Suppressor macrophage treated with lipopolysaccharide for 4 hours (primary cell): ENCODE data around the gene DENND1B.
A peak's percentile ranks its signal among the peaks of the same experiment; 100 is the strongest.
"Not testable (repeated sequence)": the region's sequence is repeated elsewhere in the genome, so short reads cannot be mapped to it uniquely, and the experiment has no call there.

Experiments used
- DNase-seq: peaks from one replicate; pipeline ENCODE4 v3.0.0-alpha.2; 2020

The DENND1B gene

DNA sequence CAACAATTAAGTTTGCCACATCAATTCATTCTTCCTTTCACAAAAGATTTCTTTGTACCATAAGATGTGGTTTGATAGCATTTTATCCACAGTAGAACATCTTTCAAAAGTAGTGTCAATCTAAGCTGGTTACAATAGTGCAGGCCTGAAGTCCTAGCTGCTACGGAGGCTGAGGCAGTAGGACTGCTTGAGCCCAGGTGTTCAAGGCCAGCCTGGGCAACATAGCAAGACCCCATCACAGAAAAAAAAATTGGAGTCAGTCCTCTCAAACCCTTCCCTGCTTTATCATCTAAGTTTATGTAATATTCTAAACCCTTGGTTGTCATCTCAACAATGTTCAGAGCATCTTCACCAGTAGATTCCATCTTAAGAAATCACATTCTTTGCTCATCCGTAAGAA, 31.7 kb downstream of the DENND1B start:
- no peak for DNase-seq

DNA sequence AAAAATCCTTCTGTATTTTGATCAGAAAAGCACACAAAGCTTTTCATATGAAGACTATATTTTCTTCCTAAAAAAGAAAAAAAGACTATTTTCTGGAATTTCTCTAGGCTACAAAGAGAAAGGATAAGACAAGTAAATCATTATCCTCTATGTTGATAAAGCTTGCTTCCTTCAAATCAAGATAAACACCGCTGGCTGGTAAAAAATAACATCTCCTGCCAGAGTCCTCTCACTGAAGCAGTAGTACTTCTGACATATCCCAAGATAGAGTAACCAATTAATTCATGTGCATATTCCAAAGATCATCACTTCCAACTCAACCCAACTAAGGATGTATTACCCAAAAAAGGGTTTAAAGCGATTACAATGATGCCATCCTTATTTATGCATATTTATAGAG, 34.3 kb downstream of the DENND1B start:
- no peak for DNase-seq

DNA sequence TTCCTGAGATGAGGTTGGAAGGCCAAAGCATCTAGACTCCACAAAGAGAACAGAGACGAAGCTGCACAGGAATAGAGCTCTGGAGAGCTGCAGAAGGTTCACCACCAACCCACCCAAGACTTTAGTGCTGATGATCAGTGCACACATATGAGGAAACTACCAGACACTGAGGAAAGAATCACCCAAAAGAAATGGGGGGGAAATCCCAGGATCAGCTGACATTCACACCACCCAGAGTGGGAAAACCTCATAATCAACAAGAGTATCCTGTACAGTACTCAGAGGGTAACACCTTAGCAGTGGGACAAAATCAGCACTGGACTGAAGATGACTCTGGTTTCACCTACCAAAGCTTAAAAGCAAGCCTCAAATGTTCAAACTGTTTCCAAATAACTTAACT, 36.4 kb downstream of the DENND1B start:
- no peak for DNase-seq

DNA sequence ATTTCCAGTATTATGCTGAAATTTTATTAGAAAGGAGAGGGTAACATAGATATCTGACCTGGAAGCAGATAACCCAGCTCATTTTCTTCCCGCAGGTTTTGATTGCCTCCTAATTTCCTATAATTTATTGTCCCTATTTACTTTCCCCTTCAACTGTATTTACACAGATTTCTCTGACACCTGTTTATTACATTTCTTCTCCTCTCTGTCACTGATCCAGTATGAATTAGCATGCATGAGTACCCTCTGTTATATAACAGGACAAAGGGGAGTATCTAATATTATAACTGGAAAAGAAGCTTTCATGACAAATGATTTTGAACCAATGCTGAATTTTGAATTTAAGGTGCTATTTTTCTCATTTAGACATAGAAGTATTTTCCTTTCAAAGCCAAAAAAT, 37.4 kb downstream of the DENND1B start:
- no peak for DNase-seq

DNA sequence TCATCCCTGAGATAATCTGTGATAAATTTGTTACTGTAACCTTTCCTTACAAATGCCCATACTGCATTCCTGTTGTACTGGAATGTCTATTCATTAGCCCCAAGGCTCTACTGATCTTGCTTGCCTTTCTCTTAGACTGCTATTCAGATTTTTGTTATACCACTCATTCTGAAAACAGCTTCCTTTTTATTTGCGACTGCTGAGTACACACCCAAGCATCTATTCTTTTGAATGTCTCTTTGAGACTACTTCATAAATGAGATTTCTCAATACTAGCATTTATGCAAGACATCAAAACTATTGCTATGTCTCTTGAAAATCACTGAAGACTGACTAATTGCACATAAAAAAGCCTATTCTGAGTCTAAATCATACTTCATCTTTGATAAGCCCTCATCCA, 38.6 kb downstream of the DENND1B start:
- peak; percentile 55 for DNase-seq

DNA sequence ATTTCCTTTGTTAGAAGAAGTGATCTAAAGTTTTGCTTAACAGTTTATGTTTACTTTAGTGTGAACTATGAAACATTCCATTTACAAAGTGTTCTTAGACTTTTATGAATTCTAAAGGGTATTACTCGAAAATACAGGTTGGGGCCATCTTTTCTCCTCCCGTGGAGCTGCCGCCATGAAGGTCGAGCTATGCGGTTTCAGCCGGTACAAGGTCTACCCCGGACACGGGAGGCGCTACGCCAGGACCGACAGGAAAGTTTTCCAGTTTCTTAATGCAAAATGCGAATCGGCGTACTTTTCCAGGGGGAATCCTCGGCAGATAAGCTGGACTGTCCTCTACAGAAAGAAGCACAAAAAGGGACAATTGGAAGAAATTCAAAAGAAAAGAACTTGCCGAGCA, 39.8 kb downstream of the DENND1B start:
- no peak for DNase-seq

DNA sequence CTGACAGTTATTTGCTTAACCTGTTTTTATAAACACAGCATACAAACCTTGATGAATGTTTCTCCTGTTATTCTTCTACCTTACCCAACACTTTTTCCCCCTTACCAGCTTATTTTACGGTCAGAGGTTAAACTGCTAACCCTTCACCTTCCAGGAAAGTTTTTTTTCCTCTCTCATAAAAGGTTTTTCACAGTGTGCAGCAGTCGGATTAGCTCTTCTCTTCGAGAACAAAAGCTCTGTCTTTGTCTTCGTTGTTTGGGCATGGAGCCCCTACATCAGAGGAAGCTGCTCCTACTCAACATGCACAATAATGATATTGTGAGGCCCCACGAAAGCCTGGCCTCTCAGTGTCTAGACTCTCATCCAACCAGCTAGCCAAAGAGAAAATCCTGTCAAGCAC, 42.0 kb downstream of the DENND1B start:
- no peak for DNase-seq

DNA sequence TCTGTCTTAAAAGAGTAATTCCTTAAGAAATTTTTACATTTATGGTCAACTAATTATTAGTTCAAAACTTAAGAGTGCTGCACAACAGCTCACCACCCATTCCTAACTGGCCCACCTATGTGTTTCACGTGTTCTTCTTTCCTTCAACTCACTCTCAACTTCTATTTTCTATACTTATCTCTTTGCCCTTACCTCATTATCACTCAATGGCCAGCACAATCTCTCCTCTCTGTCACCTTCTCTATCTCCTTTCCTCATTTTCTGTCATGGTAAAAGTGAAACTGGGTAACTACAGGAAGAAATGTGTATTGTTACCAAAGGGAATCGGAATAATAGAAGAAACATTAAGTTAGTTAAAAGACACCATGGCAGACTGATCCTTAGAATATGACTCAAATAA, 43.1 kb downstream of the DENND1B start:
- no peak for DNase-seq

DNA sequence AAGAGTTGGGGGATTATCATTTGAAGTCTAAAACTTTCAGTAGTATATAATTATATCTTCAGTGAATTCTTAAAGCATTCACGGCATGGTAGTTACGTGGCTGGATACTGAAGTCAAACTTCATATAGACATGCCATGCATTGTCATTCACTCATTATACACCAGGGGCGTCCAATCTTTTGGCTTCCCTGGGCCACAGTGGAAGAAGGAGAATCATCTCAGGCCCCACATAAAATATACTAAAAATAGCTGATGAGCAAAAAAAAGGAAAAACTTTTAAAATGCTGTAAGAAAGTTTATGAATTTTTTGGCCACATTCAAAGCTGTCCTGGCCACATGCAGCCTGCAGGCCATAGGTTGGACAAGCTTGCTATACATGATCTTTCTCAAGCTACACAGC, 43.8 kb downstream of the DENND1B start:
- no peak for DNase-seq

DNA sequence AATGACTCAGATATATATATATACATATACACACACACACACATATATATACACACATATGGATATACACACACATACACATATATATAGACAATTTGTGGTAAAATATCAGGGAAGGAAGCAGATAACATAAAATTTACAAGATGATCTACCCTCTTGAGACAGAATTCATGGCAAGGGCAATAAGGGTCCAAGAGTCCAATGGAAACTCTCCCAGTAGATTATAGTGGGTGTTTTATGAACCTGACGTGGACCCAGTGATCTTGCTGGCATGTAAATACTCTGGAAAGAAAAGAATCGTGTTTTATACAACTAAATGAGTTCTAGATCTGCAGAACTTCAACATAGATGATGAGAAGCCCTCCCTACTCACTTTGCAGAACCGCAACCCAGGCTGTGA, 49.3 kb downstream of the DENND1B start:
- no peak for DNase-seq

DNA sequence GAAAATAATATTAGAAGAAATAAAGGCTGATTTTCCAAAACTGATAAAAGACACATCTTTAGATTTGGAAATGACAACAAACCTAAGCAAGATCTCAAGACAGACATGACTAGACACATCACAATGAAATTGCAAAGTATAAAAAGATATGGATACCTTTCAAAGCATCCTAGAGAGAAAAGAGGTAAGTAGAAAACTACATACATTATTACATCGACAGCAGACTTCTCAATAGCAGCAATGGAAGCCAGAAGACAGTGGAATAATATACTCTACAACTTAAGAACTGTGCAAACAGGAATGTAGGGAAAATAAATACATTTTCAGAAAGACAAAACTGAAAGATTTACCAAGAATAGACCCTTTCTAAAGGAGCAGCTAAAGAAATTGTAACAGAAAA, 50.2 kb downstream of the DENND1B start:
- no peak for DNase-seq

DNA sequence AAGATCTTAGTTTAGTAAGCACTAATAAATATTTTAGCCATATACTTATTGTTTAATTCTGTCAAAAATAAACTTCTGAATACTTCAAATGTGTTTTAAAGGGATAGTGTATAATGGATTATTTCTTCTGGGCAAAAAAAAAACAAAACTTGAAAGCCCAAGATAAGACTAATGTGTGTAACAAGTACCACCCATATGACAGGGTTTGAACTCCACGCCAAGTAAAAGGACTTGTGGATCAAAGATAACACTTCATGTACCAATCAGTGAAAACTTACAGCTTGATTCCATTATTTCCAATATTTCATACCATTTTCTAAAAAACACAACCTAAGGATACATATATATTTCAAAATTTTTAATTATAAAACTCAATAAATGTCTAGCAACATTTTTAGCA, 59.5 kb downstream of the DENND1B start:
- no peak for DNase-seq

DNA sequence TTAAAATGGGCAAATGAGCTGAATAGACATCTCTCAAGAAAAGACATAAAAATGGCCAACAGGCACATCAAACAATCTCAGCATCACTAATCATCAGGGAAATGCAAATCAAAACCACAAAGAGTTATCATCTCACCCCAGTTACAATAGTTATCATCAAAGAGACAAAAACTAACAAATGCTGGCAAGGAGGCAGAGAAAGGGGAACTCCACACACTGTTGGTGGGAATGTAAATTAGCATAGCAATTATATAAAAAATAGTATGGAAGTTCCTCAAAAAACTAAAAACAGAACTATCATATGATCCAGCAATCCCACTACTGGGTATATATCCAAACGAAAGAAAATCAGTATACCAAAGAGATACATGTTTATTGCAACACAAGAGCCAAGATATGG, 68.7 kb downstream of the DENND1B start:
- peak; percentile 63 for DNase-seq

DNA sequence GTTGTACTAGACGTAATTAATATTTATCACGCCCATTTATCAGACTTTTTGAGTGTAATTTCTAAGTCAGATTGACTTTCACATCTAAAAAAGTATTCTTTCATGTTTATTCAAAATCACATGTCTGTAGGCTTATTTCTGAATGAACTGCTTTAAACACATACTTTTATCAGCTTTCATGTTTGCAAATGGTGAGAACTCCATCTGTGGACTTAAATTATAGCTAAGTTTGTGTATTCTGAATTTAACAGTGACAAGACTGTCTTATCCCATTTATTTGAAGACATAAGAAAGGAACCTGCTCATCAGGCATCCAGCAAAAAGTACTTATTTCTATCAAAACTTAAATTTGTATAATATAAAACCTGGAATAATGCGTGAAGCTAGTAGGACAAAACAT, 69.3 kb downstream of the DENND1B start:
- DNase-seq = no peak

DNA sequence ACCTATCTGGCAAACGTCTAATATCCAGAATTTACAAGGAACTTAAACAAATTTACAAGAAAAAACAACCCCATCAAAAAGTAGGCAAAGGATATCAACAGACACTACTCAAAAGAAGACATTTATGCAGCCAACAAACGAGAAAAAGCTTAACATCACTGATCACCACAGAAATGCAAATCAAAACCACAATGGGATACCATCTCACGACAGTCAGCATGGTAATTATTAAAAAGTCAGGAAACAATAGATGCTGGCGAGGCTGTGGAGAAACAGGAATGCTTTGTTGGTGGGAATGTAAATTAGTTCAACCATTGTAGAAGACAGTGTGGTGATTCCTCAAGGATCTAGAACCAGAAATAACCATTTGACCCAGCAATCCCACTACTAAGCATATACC, 74.6 kb downstream of the DENND1B start:
- DNase-seq = not testable (repeated sequence)

DNA sequence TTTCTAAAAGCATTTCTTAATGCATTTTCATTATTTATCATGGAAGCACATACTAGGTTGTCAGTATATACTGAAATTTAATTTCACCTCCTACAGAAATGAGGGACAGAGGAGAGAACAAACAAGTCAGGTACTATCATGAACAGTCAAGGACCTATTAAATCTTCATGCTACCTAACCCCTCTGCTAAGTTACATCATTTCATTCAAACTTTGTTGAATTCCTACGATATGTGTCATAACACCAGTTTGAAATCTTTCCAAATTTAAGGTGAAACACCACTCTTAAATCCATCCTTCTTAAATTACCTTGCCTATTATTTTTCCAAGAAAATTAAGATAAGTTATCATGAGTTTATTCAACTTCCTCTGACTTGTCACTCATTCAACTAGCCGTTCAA, 78.9 kb downstream of the DENND1B start:
- DNase-seq = no peak

DNA sequence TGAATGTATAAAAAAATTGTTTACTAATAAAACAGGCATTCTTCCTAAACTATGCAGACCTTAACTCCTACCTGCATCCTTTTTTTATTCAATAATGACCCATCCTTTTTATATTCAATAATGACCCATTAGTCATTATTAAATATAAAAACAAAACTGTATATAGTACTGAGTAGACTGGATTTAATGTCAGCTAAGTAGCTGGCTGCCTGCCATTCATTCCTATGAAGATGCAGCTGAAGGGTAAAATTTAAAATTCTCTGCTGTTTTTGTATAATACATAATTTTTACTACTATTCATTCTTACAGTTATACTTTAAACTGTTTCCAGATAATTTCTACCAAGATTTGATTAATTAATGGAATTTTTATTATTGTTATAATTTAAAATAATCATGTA, 79.3 kb downstream of the DENND1B start:
- DNase-seq = no peak

DNA sequence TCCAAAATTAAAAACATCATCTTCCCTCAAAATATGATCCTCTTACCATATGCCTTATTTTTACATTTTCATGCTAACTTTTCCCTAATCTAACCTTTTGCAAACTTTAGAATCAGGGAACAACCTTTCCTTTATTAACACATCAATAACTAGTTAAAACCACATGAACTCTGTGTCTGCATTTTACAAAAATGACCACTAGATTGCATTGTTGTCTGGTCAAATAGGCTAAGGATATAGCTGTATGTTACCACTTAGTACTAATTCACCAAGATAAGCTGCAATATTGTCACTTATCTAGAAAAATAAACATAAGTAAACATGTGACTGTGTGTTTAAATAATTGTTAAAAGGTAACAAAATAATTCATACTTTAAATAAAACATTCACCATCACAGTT, 82.3 kb downstream of the DENND1B start:
- DNase-seq = peak; percentile 16

DNA sequence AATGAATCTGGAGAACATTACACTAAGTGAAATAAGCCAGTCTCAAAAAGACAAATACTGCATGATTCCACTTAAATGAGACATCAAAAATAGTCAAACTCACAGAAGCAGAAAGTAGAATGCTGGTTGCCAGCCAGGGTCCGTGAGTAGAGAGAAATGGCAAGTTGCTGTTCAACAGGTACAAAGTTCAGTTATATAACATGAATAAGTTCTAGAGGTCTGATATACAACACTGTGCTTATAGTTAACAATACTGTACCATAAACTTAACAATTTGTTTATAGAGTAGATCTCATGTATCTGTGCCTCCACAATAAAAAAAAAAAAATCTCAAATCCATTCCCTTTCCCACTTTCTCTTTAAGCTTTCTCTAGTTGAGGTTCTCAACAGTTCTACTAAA, 83.5 kb downstream of the DENND1B start:
- no peak for DNase-seq

DNA sequence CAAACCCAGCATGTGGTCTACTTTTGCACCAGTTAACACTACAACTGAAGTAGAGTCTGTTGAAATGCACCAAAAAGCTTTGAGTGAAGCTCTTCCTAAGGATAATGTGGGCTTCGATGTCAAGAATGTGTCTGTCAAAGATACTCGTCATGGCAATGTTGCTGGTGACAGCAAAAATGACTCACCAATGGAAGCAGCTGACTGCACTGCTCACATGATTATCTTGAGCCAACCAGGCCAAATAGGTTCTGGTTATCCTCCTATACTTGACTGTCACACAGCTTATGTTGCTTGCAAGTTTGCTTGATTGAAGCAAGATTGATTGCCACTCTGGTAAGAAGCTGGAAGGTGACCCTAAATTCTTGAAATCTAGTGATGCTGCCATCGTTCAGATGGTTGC, 85.2 kb downstream of the DENND1B start:
- no peak for DNase-seq

DNA sequence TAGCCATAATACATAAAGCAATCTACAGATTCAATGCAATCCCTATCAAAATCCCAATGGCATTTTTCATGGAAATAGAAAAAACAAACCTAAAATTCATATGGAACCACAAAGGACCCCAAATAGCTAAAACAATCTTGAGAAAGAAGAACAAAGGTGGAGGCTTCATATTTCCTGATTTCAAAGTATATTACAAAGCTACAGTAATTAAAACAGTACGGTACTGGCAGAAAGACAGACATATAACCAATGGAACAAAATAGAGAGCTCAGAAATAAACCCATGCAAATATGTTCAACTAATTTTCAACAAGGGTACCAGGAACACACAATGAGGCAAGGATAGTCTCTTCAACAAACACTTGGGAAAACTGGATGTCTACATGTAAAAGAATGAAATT, 87.0 kb downstream of the DENND1B start:
- DNase-seq = no peak

DNA sequence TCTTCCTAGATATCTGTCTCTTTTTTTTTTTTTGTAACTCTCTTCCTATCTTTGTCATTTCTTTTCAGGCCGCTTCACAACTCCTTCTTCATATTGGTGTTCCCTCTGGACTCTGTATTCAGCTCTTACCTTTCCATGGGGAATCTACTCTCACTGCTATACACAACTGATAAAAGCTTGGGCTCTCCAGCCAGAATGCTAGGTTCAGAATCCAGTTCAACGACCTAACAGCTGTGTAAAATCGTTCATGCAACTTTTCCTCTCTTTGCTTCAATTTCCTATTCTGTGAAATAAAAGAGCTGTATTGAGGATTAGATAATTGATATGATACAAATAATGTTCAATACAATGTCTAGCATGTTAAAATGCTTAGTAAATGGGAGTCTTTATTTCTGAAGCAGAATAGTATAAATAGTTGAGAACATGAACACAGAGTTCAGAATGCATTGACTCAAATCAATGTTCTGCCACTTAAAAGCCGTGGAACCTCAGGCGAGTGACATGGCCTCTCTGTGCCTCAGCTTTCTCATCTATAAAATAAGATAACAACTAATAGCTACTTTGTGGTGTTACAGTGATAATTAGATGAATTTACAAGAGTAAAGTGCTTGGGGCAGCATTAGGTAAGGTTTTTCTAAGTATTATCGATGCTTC, 88.5 kb downstream of the DENND1B start:
- DNase-seq = no peak

DNA sequence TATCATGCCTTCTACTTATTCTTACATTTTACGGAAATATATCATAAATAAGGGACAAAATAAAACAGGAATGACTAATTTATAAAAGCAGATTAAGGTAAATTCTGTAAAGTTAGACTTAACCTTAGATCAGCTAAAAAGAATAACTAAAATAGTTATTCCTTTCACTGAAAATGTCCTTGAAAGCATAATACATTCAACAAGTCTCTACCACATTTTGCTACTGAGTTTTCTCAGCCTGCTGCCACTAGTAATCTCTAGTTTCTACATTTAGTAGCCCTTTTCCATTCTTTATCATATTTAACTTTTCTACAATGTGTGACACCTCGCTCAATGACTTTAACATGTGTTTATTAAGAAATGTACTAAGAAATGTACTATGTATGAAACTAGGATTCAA, 89.0 kb downstream of the DENND1B start:
- DNase-seq = no peak

DNA sequence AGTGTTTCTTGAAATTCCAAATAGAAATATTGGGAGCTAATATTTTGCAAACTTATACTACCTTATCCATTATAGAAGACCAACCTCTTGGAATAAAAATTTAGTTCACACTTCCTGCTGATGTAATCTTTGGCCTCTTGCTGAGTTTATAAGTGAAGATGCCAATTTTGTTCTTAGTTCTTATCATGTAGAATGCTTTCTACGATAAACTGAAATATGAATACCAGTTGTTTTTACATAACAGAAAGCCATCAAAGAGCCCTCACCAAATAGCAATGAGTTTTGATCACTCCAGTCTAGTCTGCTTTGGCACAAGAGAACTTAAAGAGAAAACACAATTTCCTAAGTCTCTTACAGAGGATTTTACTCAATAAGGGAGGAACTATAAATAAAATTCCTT, 89.5 kb downstream of the DENND1B start:
- DNase-seq = no peak

DNA sequence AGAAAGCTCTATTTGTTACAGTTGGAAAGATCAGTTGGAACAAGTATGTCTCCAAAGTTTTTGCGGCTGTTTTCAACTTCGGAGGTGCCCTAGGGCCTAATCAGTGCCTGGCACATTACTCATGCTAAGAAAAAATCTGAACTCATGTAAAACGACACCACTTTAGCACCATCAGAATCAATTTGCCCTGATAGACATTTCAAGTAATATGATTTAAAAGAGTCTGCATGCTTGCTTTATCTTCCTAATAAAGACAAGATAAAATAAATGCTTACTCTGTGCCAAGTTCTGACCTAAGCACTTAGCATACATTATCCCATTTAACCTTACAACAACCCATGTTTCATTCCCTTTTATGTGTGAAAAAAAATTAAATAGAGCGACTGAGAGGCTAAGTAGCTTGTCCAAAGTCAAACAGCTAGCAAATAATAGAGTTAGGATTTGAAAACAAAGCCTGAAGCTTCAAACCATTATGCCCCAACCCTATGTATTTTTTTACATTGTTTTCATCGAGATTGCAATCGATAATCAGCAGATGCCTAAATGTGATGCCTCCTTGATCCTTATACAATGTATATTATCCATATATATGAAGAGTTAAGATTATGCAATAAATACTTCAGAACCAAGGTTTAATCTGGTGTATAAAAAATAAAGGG, 91.3 kb downstream of the DENND1B start:
- DNase-seq = no peak
